CD14-positive monocyte (primary cell): ENCODE results near the gene PCAT6. TPM values are rescaled to one million over a fixed set of nuclear protein-coding genes. Genes with fewer than 3 reads are reported as not detected.

ENCODE experiments used
- DNase-seq, 3 donors: peaks; one replicate each; pipeline ENCODE4 v3.0.0-alpha.2; 2011 to 2022
- H2AFZ ChIP-seq: 2 replicates; pipeline ENCODE4 v1.6.0; 2012; ENCODE audit warnings: mild to moderate bottlenecking, low read depth, low read length, inconsistent platforms; ENCODE audit not compliant: insufficient read depth, poor library complexity, severe bottlenecking
- H3K27ac ChIP-seq, 2 donors: 1 replicate in 1 of 2; 2 replicates in 1 of 2; pipeline ENCODE4 v1.5.1; 2012 to 2013; ENCODE audit warnings: low read length in 2 of 2, control low read depth in 1 of 2, inconsistent platforms in 1 of 2, low read depth in 1 of 2, mild to moderate bottlenecking in 1 of 2
- H3K27me3 ChIP-seq, 2 donors: one replicate each; pipeline versions ENCODE4 v1.6.0 to v1.6.1; 2011 to 2013; ENCODE audit warnings: low read length in 2 of 2; ENCODE audit not compliant: control insufficient read depth in 2 of 2, insufficient read depth in 2 of 2
- H3K36me3 ChIP-seq, 2 donors: replicated peaks in 1 of 2; 1 replicate in 1 of 2; 2 replicates in 1 of 2; pipeline versions ENCODE4 v1.5.1 to v1.6.1; 2012 to 2013; ENCODE audit warnings: low read length in 2 of 2, control low read depth in 1 of 2, inconsistent platforms in 1 of 2, mild to moderate bottlenecking in 1 of 2; ENCODE audit not compliant: insufficient read depth in 2 of 2, control insufficient read depth in 1 of 2
- H3K4me1 ChIP-seq, 2 donors: 1 replicate in 1 of 2; 2 replicates in 1 of 2; pipeline versions ENCODE4 v1.5.1 to v1.6.1; 2012 to 2013; ENCODE audit warnings: low read length in 2 of 2, control low read depth in 1 of 2, inconsistent platforms in 1 of 2, mild to moderate bottlenecking in 1 of 2, moderate library complexity in 1 of 2; ENCODE audit not compliant: insufficient read depth in 2 of 2, control insufficient read depth in 1 of 2
- H3K4me2 ChIP-seq: replicated peaks from 2 replicates; pipeline ENCODE3; 2012; ENCODE audit warnings: low read length, moderate library complexity, mild to moderate bottlenecking; ENCODE audit not compliant: poor library complexity, severe bottlenecking; ENCODE audit errors: extremely low read depth
- H3K4me3 ChIP-seq, 3 experiments: fragments of 200-600 bp in 1 of 3; sonication (generic) in 1 of 3; replicated peaks in 1 of 3; 1 replicate in 2 of 3; 2 replicates in 1 of 3; pipeline ENCODE4 v1.5.1; 2011 to 2013; ENCODE audit warnings: low read length in 3 of 3, mild to moderate bottlenecking in 3 of 3, control low read depth in 2 of 3, low read depth in 2 of 3, inconsistent platforms in 1 of 3, moderate library complexity in 1 of 3
- H3K79me2 ChIP-seq: 2 replicates; pipeline ENCODE4 v1.6.0; 2012; ENCODE audit warnings: mild to moderate bottlenecking, control low read depth, inconsistent platforms, low read length, moderate library complexity; ENCODE audit not compliant: insufficient read depth
- H3K9ac ChIP-seq: 2 replicates; pipeline ENCODE4 v1.6.0; 2017; ENCODE audit warnings: low read length, mild to moderate bottlenecking; ENCODE audit not compliant: insufficient read depth, poor library complexity, severe bottlenecking
- H3K9me3 ChIP-seq, 2 donors: replicated peaks in 1 of 2; 1 replicate in 1 of 2; 2 replicates in 1 of 2; pipeline versions ENCODE4 v1.5.1 to v1.6.1; 2012 to 2013; ENCODE audit warnings: low read length in 2 of 2, control low read depth in 1 of 2; ENCODE audit not compliant: control insufficient read depth in 1 of 2, insufficient read depth in 1 of 2
- H4K20me1 ChIP-seq: 2 replicates; pipeline ENCODE4 v1.6.0; 2012; ENCODE audit warnings: mild to moderate bottlenecking, low read length, control low read depth, moderate library complexity; ENCODE audit not compliant: insufficient read depth
- H3K27ac Mint-ChIP-seq, 7 donors: one replicate each; pipeline ENCODE4 v1.8.0; 2020; ENCODE audit warnings: mild to moderate bottlenecking in 7 of 7, mixed read lengths in 7 of 7, moderate library complexity in 6 of 7, inconsistent platforms in 2 of 7
- H3K27me3 Mint-ChIP-seq, 3 donors: one replicate each; pipeline ENCODE4 v1.8.0; 2021 to 2022; ENCODE audit warnings: low read depth in 3 of 3, mild to moderate bottlenecking in 3 of 3, mixed read lengths in 3 of 3, moderate library complexity in 3 of 3, inconsistent platforms in 1 of 3
- H3K36me3 Mint-ChIP-seq, 2 donors: one replicate each; pipeline ENCODE4 v1.8.0; 2020; ENCODE audit warnings: mixed read lengths in 2 of 2, inconsistent platforms in 1 of 2, mild to moderate bottlenecking in 1 of 2
- H3K4me1 Mint-ChIP-seq: one replicate; pipeline ENCODE4 v1.8.0; 2020; ENCODE audit warnings: mild to moderate bottlenecking, mixed read lengths
- H3K4me3 Mint-ChIP-seq, 2 donors: one replicate each; pipeline ENCODE4 v1.8.0; 2020; ENCODE audit warnings: mild to moderate bottlenecking in 2 of 2, mixed read lengths in 2 of 2, moderate library complexity in 1 of 2
- H3K9me3 Mint-ChIP-seq, 7 donors: one replicate each; pipeline ENCODE4 v1.8.0; 2020 to 2022; ENCODE audit warnings: mixed read lengths in 7 of 7, mild to moderate bottlenecking in 6 of 7, moderate library complexity in 6 of 7, inconsistent platforms in 2 of 7
- CTCF ChIP-seq: fragments of 200-600 bp; IDR thresholded peaks from one replicate; pipeline ENCODE4 v1.8.0; 2022; ENCODE audit warnings: antibody characterized with exemption, mild to moderate bottlenecking
- WGBS: methylation state at CpG from one replicate; pipeline ENCODE4 v1.1.5; 2013; ENCODE audit warnings: missing lambda C conversion rate; ENCODE audit not compliant: insufficient coverage; 5-methylcytosine and 5-hydroxymethylcytosine counted together
- intact Hi-C, 2 donors: fragments of 100-400 bp; cut with micrococcal nuclease; formaldehyde crosslinking; loops; one replicate each; pipeline versions ENCODE4 v1.15.0 to v1.15.1; 2023
- polyA plus RNA-seq, 3 donors: library from polyadenylated mRNA; depleted of rRNA in 1 of 3; unstranded in 2 of 3; stranded (reverse) in 1 of 3; fragments of 300-500 nt in 2 of 3; fragments of >200 nt in 1 of 3; fragmentation: Illumina TruSeq in 2 of 3; gene quantifications; 1 replicate in 2 of 3; 2 replicates in 1 of 3; pipeline ENCODE4 v1.2.3, GENCODE V29; 2012 to 2021

The PCAT6 gene
- polyA plus RNA-seq, 3 donors = 1.0 TPM; not detected in 2

GRCh38 chr1:202805886-202806844 lies 4.6 kb upstream of the PCAT6 start:
- DNase-seq = peak in 2 of 3 donors; percentile 54 to 62

More at GRCh38 chr1:202805886-202806844, 4.6 kb upstream of the PCAT6 start:
- Mint-ChIP-seq H3K9me3 (no peaks in the 10 kb centered on the region), H3K4me3 (peak overlapping the region; percentile 87 to 91), H3K27me3 (peaks cover 4 to 13% (median 8%) of the 10 kb centered on the region in 3 donors), H3K36me3 (no peaks in the 10 kb centered on the region), H3K27ac (peak overlapping the region in 6 of 7 donors; percentile 27 to 76 (median 40)), H3K4me1 (peaks cover 52% of the 10 kb centered on the region)
- no peak for TF ChIP-seq CTCF
- Histone ChIP-seq H3K27me3 (peaks cover 0 to 3% of the 10 kb centered on the region in 2 donors), H2AFZ (peak overlapping the region; percentile 81), H4K20me1 (peaks cover 47% of the 10 kb centered on the region), H3K27ac (peak overlapping the region in 1 of 2 donors; percentile 83), H3K9me3 (no peaks in the 10 kb centered on the region), H3K4me3 (peak overlapping the region; percentile 52 to 92 (median 80)), H3K4me2 (peak overlapping the region; percentile 92), H3K9ac (peak overlapping the region; percentile 86), H3K4me1 (peaks cover 38 to 46% of the 10 kb centered on the region in 2 donors), H3K79me2 (peaks cover 72% of the 10 kb centered on the region), H3K36me3 (no peaks in the 10 kb centered on the region)
- intact Hi-C loops = loop anchor here in 1 of 2 donors (5.0 kb wide), 2 partner anchors 81 to 161 kb away; partner anchors contain the start of genes CYB5R1 and RABIF
- WGBS = 0% methylated on average over 3 of the region's 7 CpGs
